ENCODE data around the gene TAF4B. TPM values are rescaled to one million over a fixed set of nuclear protein-coding genes. Genes with fewer than 3 reads are reported as not detected.

TAF4B gene
- total RNA-seq, 1 donor from 2014 or later = 2.8 TPM

DNA sequence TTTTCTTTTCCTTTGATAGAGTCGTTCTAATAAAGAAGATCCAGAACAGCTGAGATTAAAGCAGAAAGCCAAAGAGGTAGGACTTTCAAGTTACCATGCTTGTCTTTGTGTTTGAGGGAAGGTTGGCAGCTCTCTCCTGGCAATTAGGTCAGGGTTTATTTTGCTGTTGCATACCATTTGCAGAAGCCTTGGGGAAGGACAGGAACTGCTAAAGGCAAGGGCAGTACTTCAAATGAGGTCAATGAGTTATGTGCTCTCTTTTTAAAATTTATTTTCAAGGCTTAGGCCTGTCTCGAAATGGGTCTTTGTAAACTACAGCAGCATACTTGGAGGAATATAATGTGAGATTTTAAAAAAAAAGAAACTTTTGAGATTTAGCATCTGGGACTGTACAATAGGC is 108.9 kb downstream of the TAF4B start:
- Histone ChIP-seq H3K4me1 (no peaks in the 10 kb centered on the region), H3K27me3 (ENCODE audit: low read depth) (no peaks in the 10 kb centered on the region), H3K4me3 (no peak overlapping the region), H3K9me3 (no peaks in the 10 kb centered on the region), H3K36me3 (no peaks in the 10 kb centered on the region), H3K27ac (no peak overlapping the region)
- TF ChIP-seq, protein P1, sequence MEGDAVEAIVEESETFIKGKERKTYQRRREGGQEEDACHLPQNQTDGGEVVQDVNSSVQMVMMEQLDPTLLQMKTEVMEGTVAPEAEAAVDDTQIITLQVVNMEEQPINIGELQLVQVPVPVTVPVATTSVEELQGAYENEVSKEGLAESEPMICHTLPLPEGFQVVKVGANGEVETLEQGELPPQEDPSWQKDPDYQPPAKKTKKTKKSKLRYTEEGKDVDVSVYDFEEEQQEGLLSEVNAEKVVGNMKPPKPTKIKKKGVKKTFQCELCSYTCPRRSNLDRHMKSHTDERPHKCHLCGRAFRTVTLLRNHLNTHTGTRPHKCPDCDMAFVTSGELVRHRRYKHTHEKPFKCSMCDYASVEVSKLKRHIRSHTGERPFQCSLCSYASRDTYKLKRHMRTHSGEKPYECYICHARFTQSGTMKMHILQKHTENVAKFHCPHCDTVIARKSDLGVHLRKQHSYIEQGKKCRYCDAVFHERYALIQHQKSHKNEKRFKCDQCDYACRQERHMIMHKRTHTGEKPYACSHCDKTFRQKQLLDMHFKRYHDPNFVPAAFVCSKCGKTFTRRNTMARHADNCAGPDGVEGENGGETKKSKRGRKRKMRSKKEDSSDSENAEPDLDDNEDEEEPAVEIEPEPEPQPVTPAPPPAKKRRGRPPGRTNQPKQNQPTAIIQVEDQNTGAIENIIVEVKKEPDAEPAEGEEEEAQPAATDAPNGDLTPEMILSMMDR (IDR thresholded peaks at IDR 0.05) = no peak
- intact Hi-C loops (cut with DNase I) = no loop called here
- no peak for DNase-seq
- no peak for ATAC-seq

DNA sequence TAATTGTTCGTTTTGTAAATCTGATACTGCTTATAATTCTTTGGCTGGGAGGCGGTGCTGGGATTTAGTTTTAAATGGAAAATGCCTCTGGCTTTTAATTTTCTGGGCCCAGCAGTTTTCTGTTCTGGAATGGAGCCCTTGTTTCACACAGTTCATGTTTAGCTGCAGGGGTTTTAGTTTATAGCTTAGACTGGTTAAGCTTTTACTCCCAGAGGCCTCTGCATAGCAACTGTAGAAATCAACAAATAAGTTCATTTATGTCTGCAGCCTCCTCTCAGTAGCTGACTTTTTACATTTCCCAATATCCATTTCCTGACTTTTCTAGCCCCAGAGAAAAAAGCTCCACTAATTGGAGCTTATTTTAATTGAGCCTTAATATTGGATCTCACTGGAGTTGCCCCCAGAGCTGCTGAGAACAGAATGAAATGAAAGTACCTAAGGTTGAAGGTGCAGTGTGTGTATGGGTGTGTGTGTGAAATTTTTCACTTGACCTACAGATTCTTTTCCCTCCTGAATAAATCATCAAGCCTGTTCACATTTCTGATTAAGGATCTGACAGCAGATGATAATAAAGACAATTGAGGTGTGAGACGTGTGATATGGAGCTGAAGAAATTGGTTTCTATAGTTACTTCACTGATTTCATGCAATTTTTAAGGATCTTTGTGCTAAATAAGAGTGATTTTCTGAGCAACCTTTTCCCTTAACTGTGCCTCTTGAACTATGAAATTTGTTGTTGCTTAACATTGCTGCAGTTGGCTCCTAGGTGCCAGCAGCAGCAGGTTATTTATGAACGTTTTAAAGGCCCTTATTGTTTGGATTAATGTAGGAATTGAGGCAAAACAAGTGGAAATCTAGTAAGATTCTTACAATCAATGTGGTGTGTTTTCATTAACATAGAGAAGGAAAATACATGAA is 109.6 kb downstream of the TAF4B start:
- H3K9me3 ChIP-seq = no peaks in the 10 kb centered on the region
- TF ChIP-seq, protein P1 (IDR thresholded peaks at IDR 0.05) = no peak
- intact Hi-C loops (cut with DNase I) = no loop called here
- DNase-seq (no peak), ATAC-seq (no peak)
- no peaks in the 10 kb centered on the region for H3K27me3 ChIP-seq (ENCODE audit: low read depth)
- H3K4me3 ChIP-seq = no peak overlapping the region
- H3K36me3 ChIP-seq = no peaks in the 10 kb centered on the region
- H3K4me1 ChIP-seq = no peaks in the 10 kb centered on the region
- no peak overlapping the region for H3K27ac ChIP-seq

DNA sequence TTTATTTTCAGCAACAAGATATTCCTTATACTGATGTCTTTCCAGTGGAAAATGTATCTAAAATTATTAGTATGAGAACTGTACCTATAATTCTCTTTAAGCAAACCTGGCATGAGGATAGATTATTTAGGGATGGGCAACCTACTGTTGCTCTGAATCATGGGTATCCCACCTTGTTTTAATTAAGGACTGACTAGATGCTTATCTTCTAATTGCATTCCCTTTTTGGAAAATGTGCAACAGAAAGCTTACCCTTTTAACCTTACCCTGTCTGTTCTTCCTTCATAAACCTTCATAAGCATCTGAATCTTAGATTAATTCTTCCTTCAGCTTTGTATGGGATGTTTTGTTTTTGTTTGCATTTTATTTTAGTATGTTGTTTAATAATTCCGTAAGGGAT is 110.3 kb downstream of the TAF4B start:
- H3K36me3 ChIP-seq = no peaks in the 10 kb centered on the region
- no peak overlapping the region for H3K27ac ChIP-seq
- H3K27me3 ChIP-seq (ENCODE audit: low read depth) = no peaks in the 10 kb centered on the region
- no peak for DNase-seq
- TF ChIP-seq, protein P1 (IDR thresholded peaks at IDR 0.05) = no peak
- H3K4me1 ChIP-seq = no peaks in the 10 kb centered on the region
- intact Hi-C loops (cut with DNase I) = no loop called here
- no peak for ATAC-seq
- no peak overlapping the region for H3K4me3 ChIP-seq
- H3K9me3 ChIP-seq = no peaks in the 10 kb centered on the region

DNA sequence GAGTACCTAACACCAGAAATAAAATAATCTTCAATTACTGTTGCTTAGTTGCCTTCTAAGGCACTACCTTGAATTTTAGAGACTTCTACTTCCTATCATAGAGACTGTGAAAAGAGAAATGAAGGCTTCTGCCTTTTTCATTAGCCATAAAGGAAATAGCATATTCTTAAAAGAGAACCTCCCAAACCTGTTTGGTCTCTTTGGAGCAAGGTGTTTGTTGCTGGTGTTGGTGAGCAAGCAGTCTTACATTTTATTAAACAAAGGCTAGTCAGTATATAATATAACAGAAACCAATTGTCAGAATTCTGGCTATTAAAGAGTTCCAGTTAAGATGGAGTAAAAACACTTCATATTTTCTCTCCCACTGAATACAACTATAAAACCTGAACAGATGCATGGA is 116.4 kb downstream of the TAF4B start:
- H3K36me3 ChIP-seq = no peaks in the 10 kb centered on the region
- H3K4me3 ChIP-seq = no peak overlapping the region
- DNase-seq (no peak), ATAC-seq (no peak)
- no peak overlapping the region for H3K27ac ChIP-seq
- H3K9me3 ChIP-seq = peaks cover 6% of the 10 kb centered on the region
- intact Hi-C loops (cut with DNase I) = no loop called here
- no peaks in the 10 kb centered on the region for H3K4me1 ChIP-seq
- H3K27me3 ChIP-seq (ENCODE audit: low read depth) = no peaks in the 10 kb centered on the region
- TF ChIP-seq, protein P1 (IDR thresholded peaks at IDR 0.05) = no peak

DNA sequence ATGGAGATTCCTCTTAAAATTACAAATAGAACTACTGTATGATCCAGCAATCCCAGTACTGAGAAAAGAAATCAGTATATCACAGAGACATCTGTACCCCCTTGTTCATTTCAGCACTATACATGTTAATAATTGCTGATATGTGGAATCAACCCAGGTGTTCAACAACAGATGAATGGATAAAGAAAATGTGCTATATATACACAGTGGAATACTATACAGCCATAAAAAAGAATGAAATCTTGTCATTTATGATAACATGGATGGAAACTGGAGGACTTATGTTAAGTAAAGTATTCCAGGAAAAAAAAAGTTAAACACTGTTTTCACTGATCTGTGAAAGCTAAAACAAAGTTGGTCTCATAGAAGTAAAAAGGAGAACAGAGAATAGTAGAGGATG is 124.7 kb downstream of the TAF4B start:
- H3K4me3 ChIP-seq = no peak overlapping the region
- DNase-seq (no peak), ATAC-seq (no peak)
- intact Hi-C loops (cut with DNase I) = no loop called here
- H3K27ac ChIP-seq = no peak overlapping the region
- H3K4me1 ChIP-seq = no peaks in the 10 kb centered on the region
- H3K9me3 ChIP-seq = peaks cover 6% of the 10 kb centered on the region
- H3K27me3 ChIP-seq (ENCODE audit: low read depth) = no peaks in the 10 kb centered on the region
- TF ChIP-seq, protein P1 (IDR thresholded peaks at IDR 0.05) = no peak
- no peaks in the 10 kb centered on the region for H3K36me3 ChIP-seq

Data from lower lobe of right lung (tissue), 2 donors.